MCF 10A (cell line): ENCODE measurements around the gene LDLRAP1. TPM values are rescaled to one million over a fixed set of nuclear protein-coding genes. Genes with fewer than 3 reads are reported as not detected.
A peak's percentile ranks its signal among the peaks of the same experiment; 100 is the strongest.

Experiments used
- BruUV-seq: library from RNA; stranded (reverse); fragments of 400-500 nt; replicated peaks from 2 replicates; lab custom pipeline; 2021; lab: Mats Ljungman, UMichigan
- CTCF ChIA-PET: fragments of 300-600 bp; sonication (Branson Sonifier 250); formaldehyde crosslinking; extraction: SDS; loops from one replicate; lab custom pipeline; 2021; ENCODE audit warnings: antibody characterized with exemption, inconsistent platforms; lab: Yijun Ruan, JAX
- POLR2A ChIA-PET: fragments of 300-600, 350-650 bp; sonication (Branson Sonifier 250); formaldehyde crosslinking; extraction: SDS; loops from one replicate; lab custom pipeline; 2020; ENCODE audit warnings: antibody characterized with exemption, inconsistent platforms; lab: Yijun Ruan, JAX
- DNase-seq: peaks from one replicate; pipeline ENCODE4 v3.0.0-alpha.2; 2018; ENCODE audit not compliant: unreplicated experiment
- H3K27ac Mint-ChIP-seq: one replicate; pipeline ENCODE4 v1.8.0; 2022; ENCODE audit warnings: mild to moderate bottlenecking, low read depth, mixed read lengths; ENCODE audit not compliant: unreplicated experiment
- H3K27me3 Mint-ChIP-seq: one replicate; pipeline ENCODE4 v1.8.0; 2022; ENCODE audit warnings: mixed read lengths; ENCODE audit not compliant: insufficient read depth, unreplicated experiment
- H3K36me3 Mint-ChIP-seq: one replicate; pipeline ENCODE4 v1.8.0; 2022; ENCODE audit warnings: mild to moderate bottlenecking, moderate library complexity, mixed read lengths; ENCODE audit not compliant: insufficient read depth, unreplicated experiment
- H3K4me1 Mint-ChIP-seq: one replicate; pipeline ENCODE4 v1.8.0; 2022; ENCODE audit warnings: mixed read lengths; ENCODE audit not compliant: insufficient read depth, unreplicated experiment
- H3K4me3 Mint-ChIP-seq: one replicate; pipeline ENCODE4 v1.8.0; 2022; ENCODE audit warnings: mild to moderate bottlenecking, moderate library complexity, mixed read lengths; ENCODE audit not compliant: unreplicated experiment
- H3K9me3 Mint-ChIP-seq: one replicate; pipeline ENCODE4 v1.8.0; 2022; ENCODE audit warnings: mixed read lengths; ENCODE audit not compliant: unreplicated experiment
- intact Hi-C: fragments of 100-400 bp; cut with micrococcal nuclease; formaldehyde crosslinking; loops from 2 replicates; pipeline ENCODE4 v1.14.1; 2022
- total RNA-seq: library from RNA; stranded (reverse); gene quantifications from 2 replicates; pipeline ENCODE4 v1.2.3, GENCODE V29; 2022
- TF ChIP-seq, protein P1 (sequence below): fragments of 200-600 bp; IDR thresholded peaks from one replicate; pipeline ENCODE4 v1.8.0; 2022; ENCODE audit warnings: antibody characterized with exemption, mild to moderate bottlenecking; ENCODE audit not compliant: unreplicated experiment

LDLRAP1 gene
- total RNA-seq, 1 experiment from 2014 or later = 10.3 TPM

DNA sequence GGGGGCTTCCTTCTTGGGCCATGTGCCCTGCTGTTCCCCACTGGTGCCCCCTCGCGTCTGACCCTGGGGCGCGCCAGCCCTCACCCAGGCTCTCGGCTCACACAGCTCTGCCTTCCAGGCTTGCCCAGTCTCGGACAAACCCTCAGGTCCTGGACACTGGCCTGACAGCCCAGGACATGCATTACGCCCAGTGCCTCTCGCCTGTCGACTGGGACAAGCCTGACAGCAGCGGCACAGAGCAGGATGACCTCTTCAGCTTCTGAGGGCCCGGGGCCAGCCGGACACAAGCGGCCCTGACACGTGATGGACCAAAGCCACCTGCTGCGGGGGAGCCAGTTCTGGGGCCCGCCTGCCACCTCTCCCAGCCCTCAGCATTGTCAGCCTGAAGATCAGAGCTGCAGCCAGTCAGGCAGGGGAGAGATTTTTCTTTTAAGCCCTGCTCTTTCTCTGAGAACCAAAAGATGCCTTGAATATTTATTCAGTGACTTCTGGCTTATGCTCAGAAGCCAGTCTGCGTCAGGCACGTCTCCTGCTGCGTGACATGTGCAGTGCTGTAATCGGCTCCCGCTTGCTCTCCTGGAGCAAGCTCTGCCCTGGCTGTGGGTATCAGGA is 23.4 kb downstream of the LDLRAP1 start:
- intact Hi-C loops = no loop called here
- TF ChIP-seq, protein P1, sequence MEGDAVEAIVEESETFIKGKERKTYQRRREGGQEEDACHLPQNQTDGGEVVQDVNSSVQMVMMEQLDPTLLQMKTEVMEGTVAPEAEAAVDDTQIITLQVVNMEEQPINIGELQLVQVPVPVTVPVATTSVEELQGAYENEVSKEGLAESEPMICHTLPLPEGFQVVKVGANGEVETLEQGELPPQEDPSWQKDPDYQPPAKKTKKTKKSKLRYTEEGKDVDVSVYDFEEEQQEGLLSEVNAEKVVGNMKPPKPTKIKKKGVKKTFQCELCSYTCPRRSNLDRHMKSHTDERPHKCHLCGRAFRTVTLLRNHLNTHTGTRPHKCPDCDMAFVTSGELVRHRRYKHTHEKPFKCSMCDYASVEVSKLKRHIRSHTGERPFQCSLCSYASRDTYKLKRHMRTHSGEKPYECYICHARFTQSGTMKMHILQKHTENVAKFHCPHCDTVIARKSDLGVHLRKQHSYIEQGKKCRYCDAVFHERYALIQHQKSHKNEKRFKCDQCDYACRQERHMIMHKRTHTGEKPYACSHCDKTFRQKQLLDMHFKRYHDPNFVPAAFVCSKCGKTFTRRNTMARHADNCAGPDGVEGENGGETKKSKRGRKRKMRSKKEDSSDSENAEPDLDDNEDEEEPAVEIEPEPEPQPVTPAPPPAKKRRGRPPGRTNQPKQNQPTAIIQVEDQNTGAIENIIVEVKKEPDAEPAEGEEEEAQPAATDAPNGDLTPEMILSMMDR = no peak
- no peak overlapping the region for H3K4me3 Mint-ChIP-seq
- no peak for DNase-seq
- peaks cover 21% of the 10 kb centered on the region for H3K4me1 Mint-ChIP-seq
- ChIA-PET CTCF (interaction anchor here (1.0 to 2.7 kb wide), 5 partner anchors 10 to 47 kb away, joined by 3 to 8 read pairs (median 5); no protein-coding TSS in a partner anchor), POLR2A (interaction anchor here (0.7 kb wide), 1 partner anchor 319 kb away, joined by 3 read pairs; the partner anchor contains the start of gene RSRP1)
- no peaks in the 10 kb centered on the region for H3K27me3 Mint-ChIP-seq
- H3K9me3 Mint-ChIP-seq = no peaks in the 10 kb centered on the region
- BruUV-seq = no TSS peak
- H3K27ac Mint-ChIP-seq = no peak overlapping the region
- peaks cover 12% of the 10 kb centered on the region for H3K36me3 Mint-ChIP-seq

DNA sequence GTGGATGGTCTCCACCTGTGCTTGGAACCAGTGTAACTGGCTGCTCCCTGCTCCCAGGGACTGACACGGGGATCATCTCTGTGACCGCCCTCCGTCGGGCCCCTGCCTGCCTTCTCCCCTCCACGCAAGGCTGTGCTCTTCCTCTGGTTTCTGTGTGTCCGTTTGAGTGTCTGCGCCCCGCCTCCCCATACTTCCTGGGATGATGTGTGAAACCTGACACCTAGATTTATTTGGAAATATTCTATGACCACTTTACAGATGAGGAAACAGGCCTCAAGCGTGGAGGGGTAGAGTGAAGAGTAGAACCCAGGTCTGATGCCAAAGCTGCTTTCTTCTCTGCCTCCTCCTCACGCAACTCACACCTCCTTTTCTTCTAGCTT is 24.3 kb downstream of the LDLRAP1 start:
- ChIA-PET POLR2A (interaction anchor here (0.7 to 0.9 kb wide), 2 partner anchors 252 to 320 kb away, joined by 3 read pairs; partner anchors contain the start of genes MTFR1L and RSRP1), CTCF (interaction anchor here (0.6 to 2.7 kb wide), 5 partner anchors 17 to 228 kb away, joined by 3 to 8 read pairs (median 5); no protein-coding TSS in a partner anchor)
- TF ChIP-seq, protein P1 = no peak
- H3K27ac Mint-ChIP-seq = peak overlapping the region; percentile 49
- no peak overlapping the region for H3K4me3 Mint-ChIP-seq
- peaks cover 12% of the 10 kb centered on the region for H3K36me3 Mint-ChIP-seq
- DNase-seq = peak; percentile 47
- intact Hi-C loops = no loop called here
- peaks cover 21% of the 10 kb centered on the region for H3K4me1 Mint-ChIP-seq
- BruUV-seq = no TSS peak
- H3K9me3 Mint-ChIP-seq = no peaks in the 10 kb centered on the region
- H3K27me3 Mint-ChIP-seq = no peaks in the 10 kb centered on the region

DNA sequence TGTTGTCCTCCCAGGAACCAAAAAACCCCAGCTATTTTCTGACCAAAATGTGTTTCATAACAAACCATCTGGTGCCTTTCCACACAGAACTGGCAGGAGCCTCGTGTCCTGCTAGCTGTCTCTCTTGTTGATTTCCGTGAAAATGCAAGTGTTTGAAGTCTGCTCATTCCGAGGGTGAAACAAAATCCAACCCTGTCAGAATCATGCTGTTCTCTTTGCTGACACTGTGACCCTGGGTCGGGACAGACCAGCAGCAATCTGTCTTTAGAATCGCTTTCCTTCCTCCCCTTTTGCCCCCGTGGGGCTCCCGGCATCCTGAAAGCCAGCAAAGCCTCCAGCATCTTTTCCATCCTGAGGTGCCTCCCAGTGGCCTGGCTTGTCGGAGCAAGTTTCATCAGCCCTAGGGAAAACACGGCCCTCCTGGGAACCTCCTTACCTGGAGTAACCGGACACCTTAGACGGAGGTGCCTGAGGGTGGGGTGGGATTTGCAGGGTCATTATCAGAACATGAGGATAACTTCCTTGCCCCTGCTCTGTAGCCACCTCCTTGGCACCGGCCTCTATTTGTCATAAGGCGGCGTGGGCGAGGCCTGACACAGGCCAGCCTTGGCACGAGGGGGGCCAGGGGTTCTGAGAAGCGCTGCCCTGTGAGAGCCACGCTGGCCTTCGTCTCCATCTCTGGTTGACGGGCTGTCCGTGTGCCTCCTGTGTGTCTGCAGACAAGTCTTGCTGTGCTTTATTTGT is 24.9 kb downstream of the LDLRAP1 start:
- H3K4me3 Mint-ChIP-seq = peak overlapping the region; percentile 38
- ChIA-PET CTCF (interaction anchor here (0.6 to 2.7 kb wide), 5 partner anchors 19 to 228 kb away, joined by 4 to 8 read pairs (median 5); no protein-coding TSS in a partner anchor), POLR2A (interaction anchor here (0.9 to 1.0 kb wide), 3 partner anchors 11 to 251 kb away, joined by 3 to 8 read pairs (median 3); partner anchors contain the start of genes LDLRAP1 and MTFR1L)
- peaks cover 26% of the 10 kb centered on the region for H3K4me1 Mint-ChIP-seq
- no peaks in the 10 kb centered on the region for H3K9me3 Mint-ChIP-seq
- H3K27me3 Mint-ChIP-seq = no peaks in the 10 kb centered on the region
- TSS peak; percentile 29 for BruUV-seq
- H3K36me3 Mint-ChIP-seq = peaks cover 12% of the 10 kb centered on the region
- TF ChIP-seq, protein P1 = no peak
- intact Hi-C loops = no loop called here
- peak; percentile 97 for DNase-seq
- H3K27ac Mint-ChIP-seq = peak overlapping the region; percentile 49
